ENCODE results near the gene FAM234B. TPM values are rescaled to one million over a fixed set of nuclear protein-coding genes. Genes with fewer than 3 reads are reported as not detected.

Gene FAM234B
- total and polyA plus RNA-seq, 2 of the 8 experiments (the other 6 are each of a cell fraction or from before 2014, with no cell fraction given), result 12.5 to 29.1 TPM

DNA sequence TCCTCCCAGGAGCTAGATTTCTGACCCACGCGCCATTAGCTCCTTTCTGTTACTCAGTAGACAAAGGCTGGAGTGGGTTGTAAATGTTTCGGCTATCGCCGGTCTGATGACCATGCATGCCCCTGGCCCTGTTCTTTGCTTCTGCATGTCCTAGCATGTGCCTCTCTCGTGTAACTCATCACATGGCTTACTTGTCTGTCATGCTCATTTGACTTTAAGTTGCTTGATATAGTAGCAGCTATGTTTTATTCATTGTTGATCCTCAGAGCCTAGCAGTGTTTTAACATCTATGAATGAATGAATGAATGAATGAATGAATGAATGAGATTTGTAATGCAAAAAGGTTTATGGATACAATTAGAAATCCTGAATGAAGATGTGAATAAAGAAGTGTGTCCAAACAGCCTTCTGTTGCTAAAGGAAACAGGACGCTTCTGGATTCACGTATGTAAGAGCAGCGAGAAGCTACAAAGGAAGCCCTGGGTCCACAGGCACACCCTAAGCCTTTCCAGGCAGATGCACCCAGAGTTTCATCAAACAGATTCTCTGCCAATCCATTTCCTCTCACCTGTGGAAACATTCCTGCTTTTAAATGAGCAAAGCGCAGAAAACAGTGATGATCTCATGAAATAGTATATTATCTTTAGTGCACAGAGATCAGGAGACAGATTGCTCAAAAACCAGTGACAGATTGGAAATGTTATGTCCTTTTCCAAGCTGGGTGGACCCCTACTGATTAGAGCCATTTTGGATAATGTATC lies 55.8 kb downstream of the FAM234B start:
- H2AK5ac ChIP-seq (ENCODE audit: low read depth, low read length), result no peak overlapping the region
- no peak for DNase-seq (ENCODE audit: low read depth in 1 of 2, low spot score in 2 of 2)
- H3K4me1 ChIP-seq (replicated peaks in 1 of 4; ENCODE audit: control insufficient read depth in 3 of 4, insufficient read depth in 4 of 4, low read length in 3 of 4), result peaks cover 5 to 21% (median 14%) of the 10 kb centered on the region in 4 experiments; a peak in 6 of 7 replicates
- H2AFZ ChIP-seq (ENCODE audit: low read length), result peak overlapping the region; percentile 91; the same call in 1 of the 2 replicates
- H3K4ac ChIP-seq (replicated peaks; ENCODE audit: insufficient read length, low read depth, low read length), result no peak overlapping the region
- POLR2A ChIA-PET (ENCODE audit: partially characterized antibody), result interaction anchor here (6.0 kb wide), 1 partner anchor 11 kb away, joined by 44 read pairs; no protein-coding TSS in a partner anchor
- FAIRE-seq, result no peak
- H4K20me1 ChIP-seq (replicated peaks in 1 of 2; ENCODE audit: control insufficient read depth in 1 of 2, insufficient read depth in 2 of 2, low read length in 2 of 2), result no peaks in the 10 kb centered on the region
- H3K23me2 ChIP-seq (ENCODE audit: low read depth, low read length), result peaks cover 9% of the 10 kb centered on the region; the same call in 1 of the 2 replicates
- 91% methylated on average over 10 of the region's 10 CpGs; no CpG with 5 or more reads in 1 of the 2 experiments for WGBS, 2 experiments (ENCODE audit: extremely low coverage in 1 of 2, insufficient coverage in 1 of 2, insufficient read length in 1 of 2, insufficient replicate concordance in 2 of 2, low coverage in 1 of 2, low lambda C conversion rate in 2 of 2, missing lambda C conversion rate in 1 of 2)
- H3K56ac ChIP-seq (replicated peaks; ENCODE audit: insufficient read length, low read depth, low read length), result no peak overlapping the region
- no peak overlapping the region for H4K5ac ChIP-seq (ENCODE audit: insufficient read length, low read depth, low read length)
- peak overlapping the region; percentile 83; the same call in 1 of the 2 replicates for H2BK15ac ChIP-seq (ENCODE audit: low read length)
- peak overlapping the region; percentile 77 to 90; a peak in 3 of 4 replicates for H3K4me2 ChIP-seq (ENCODE audit: insufficient read depth in 1 of 2, low read depth in 2 of 2, low read length in 2 of 2)
- 0 out of 2 replicates have a peak overlapping the region, but pooled peaks have one; percentile 22 for H2BK5ac ChIP-seq (ENCODE audit: low read depth, low read length)
- H3K79me2 ChIP-seq (ENCODE audit: control insufficient read depth in 1 of 2, insufficient read depth in 2 of 2, low read length in 2 of 2), result no peaks in the 10 kb centered on the region
- no peak overlapping the region for H4K8ac ChIP-seq (ENCODE audit: extremely low read depth, insufficient read depth, low read length)
- peak overlapping the region; percentile 33 for H2BK120ac ChIP-seq (replicated peaks; ENCODE audit: low read depth, low read length)
- peak overlapping the region; percentile 42 for H2BK12ac ChIP-seq (ENCODE audit: low read depth, low read length)
- no peaks in the 10 kb centered on the region for H3K27me3 ChIP-seq (replicated peaks in 1 of 4; ENCODE audit: control insufficient read depth in 3 of 4, extremely low read depth in 1 of 4, insufficient read depth in 3 of 4, low read length in 3 of 4)
- H3K27ac ChIP-seq (ENCODE audit: low read depth, low read length), result no peak overlapping the region
- no peak overlapping the region for H3K23ac ChIP-seq (ENCODE audit: insufficient read length)
- H4K91ac ChIP-seq (replicated peaks; ENCODE audit: insufficient read length, low read length), result no peak overlapping the region
- CTCF ChIA-PET (ENCODE audit: partially characterized antibody), result interaction anchor here (0.6 to 6.0 kb wide), 18 partner anchors 12 to 510 kb away, joined by 3 to 69 read pairs (median 6); no protein-coding TSS in a partner anchor
- no peaks in the 10 kb centered on the region for H3K79me1 ChIP-seq (ENCODE audit: low read depth, low read length)
- H2BK20ac ChIP-seq (ENCODE audit: low read length), result peak overlapping the region; percentile 13; the same call in 1 of the 2 replicates
- H3K14ac ChIP-seq (ENCODE audit: insufficient read length), result no peak overlapping the region
- peak overlapping the region in 1 of 4 experiments; percentile 72; a peak in 3 of 8 replicates for H3K4me3 ChIP-seq (ENCODE audit: extremely low read depth in 1 of 4, insufficient read depth in 2 of 4, low read depth in 3 of 4, low read length in 4 of 4)
- no peaks in the 10 kb centered on the region for H3K9me3 ChIP-seq (ENCODE audit: insufficient read depth in 2 of 2, low read depth in 1 of 2, low read length in 1 of 2)
- H3K18ac ChIP-seq (ENCODE audit: extremely low read depth, low read length), result peak overlapping the region; percentile 34; the same call in 1 of the 2 replicates
- no peaks in the 10 kb centered on the region for H3K36me3 ChIP-seq (ENCODE audit: control insufficient read depth in 2 of 4, insufficient read depth in 4 of 4, low read length in 3 of 4)
- peak overlapping the region in 1 of 4 experiments; percentile 63; a peak in 2 of 7 replicates for H3K9ac ChIP-seq (replicated peaks in 1 of 4; ENCODE audit: extremely low read depth in 1 of 4, low read depth in 3 of 4, low read length in 3 of 4)
- TF ChIP-seq GABPA (IDR thresholded peaks at IDR 0.05; ENCODE audit: borderline replicate concordance, insufficient read depth, low read length), result no peak
- no peak for TF ChIP-seq PHF8 (conservative IDR thresholded peaks at IDR 0.05; ENCODE audit: low read depth, low read length)
- TF ChIP-seq TAF7 (optimal IDR thresholded peaks at IDR 0.05; ENCODE audit: borderline replicate concordance, low read depth, low read length), result no peak
- TF ChIP-seq NANOG (IDR thresholded peaks at IDR 0.05; ENCODE audit: insufficient read depth, low read depth, low read length, poor library complexity, severe bottlenecking), result no peak
- TF ChIP-seq SIX5 (IDR thresholded peaks at IDR 0.05; ENCODE audit: low read depth, low read length), result no peak
- TF ChIP-seq MAX (IDR thresholded peaks at IDR 0.05), result no peak
- TF ChIP-seq CTCF (IDR thresholded peaks at IDR 0.05; ENCODE audit: control extremely low read depth in 1 of 3, insufficient read depth in 1 of 3, low read depth in 1 of 3, low read length in 3 of 3), result no peak
- no peak for TF ChIP-seq BACH1 (IDR thresholded peaks at IDR 0.05; ENCODE audit: low read length)
